Activated T-helper 1 cell treated with anti-CD3 and anti-CD28 coated beads, Interleukin-2, amount 50 U/mL, for 16 hours (primary cell): ENCODE data around the gene GNA12.

ENCODE experiments used
- DNase-seq, 2 donors: peaks; one replicate each; pipeline ENCODE4 v3.0.0-alpha.2; 2020; ENCODE audit warnings: low read depth in 1 of 2, low spot score in 1 of 2

The GNA12 gene, protein sequence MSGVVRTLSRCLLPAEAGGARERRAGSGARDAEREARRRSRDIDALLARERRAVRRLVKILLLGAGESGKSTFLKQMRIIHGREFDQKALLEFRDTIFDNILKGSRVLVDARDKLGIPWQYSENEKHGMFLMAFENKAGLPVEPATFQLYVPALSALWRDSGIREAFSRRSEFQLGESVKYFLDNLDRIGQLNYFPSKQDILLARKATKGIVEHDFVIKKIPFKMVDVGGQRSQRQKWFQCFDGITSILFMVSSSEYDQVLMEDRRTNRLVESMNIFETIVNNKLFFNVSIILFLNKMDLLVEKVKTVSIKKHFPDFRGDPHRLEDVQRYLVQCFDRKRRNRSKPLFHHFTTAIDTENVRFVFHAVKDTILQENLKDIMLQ

DNA sequence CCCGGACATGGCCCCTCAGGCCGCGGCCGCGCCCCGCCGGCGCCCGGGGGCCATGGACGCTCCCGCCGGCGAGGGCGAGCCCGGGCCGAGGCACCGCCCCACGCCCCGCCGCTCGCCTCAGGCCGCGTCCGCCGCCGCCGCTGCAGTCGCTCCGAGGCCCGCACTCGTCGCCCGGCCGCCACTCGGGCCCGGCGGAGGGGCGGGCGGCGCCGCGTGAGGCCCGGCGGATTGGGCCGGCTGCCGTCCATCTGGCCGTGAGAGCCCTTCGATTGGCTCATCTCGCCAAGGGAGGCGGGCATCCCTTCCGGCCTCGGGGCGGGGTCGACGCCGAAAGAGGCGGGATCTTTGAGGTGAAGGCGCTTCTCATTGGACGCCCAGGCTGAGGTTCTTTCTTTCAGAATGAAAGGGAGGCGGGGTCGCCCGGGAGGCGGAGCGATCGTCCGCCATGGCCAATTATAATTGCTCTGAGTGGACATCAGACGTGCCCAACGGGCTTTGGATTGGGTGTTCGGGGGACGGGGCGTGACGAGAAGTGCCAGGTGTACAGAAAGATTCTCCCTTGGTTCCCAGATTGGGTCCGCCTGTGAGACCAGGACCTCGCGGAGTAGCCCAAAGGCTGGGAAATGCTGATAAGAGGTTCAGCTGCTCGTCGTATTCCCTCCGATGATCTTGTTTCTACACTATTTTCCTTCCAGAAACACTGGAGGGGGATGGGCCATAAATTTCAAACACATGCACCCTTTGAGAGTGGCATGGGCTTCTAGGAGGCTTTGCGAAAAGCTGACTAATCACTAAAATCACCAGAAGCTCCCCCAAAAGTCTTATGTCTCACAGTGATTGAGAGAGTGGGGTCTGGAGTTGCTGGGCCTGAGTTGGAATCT is at the start of gene GNA12:
TSS of gene GNA12 (minus strand) at position 156 of the 881 bp plus-strand sequence. CDS start at position 9, 147 bp downstream.
- peak; percentile 96 to 97 for DNase-seq

DNA sequence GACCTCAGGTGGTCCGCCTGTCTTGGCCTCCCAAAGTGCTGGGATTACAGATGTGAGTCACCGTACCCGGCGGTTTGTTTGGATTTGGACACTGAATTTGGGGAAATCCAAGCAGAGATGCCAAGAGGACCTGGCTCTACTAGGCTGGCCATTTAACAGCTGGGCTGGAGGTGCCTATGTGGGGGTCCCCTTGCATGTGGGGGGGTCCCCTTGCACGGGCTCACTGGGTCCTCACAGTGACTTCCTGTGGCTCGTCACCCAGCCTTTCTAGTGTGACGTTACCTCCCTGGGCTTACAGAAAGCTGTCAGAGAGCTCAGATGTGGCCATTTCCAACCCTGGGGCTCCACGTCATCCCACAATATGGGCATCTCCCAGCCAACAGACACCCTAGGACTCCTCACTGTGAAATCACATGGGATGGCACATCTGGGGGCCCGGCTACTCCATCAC is 49.3 kb upstream of the GNA12 start:
- no peak for DNase-seq

DNA sequence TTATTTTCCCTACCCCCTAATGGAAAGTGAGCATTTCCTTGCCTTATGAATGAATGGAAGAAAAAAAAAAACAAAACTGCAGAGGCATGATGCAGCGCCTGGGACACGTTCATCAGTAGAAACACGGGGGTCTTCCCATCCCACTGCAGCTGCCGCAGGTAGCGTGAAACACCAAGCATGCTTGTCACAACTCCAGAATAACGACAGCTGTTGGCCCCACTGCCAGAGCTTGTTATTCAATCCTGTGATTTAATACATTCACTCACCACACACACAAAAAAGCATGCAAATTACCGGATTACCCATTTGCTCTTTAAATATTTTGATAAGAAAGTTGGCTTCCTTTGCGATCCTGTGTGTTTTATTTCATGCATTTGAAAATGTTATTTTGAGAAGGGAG is 48.4 kb upstream of the GNA12 start:
- no peak for DNase-seq

DNA sequence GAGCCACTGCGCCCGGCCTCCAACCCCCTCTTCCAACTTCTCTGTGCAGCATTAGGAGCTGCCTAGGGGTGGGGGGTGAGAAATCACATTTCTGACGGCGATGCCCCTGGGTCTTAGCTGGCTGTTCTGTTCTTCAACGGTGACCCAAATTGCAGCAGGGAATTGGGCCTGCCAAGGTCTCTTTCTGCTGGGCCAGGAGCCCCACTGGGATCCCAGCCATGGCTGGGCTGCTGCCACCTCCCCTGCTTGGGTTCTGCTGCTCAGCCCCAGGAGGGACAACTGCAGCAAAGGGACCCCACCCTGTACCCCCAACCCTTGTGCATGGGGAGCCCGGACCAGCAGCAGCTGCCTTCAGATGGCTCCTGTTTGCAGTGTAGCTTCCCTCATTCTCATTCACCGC is 43.7 kb upstream of the GNA12 start:
- no peak for DNase-seq

DNA sequence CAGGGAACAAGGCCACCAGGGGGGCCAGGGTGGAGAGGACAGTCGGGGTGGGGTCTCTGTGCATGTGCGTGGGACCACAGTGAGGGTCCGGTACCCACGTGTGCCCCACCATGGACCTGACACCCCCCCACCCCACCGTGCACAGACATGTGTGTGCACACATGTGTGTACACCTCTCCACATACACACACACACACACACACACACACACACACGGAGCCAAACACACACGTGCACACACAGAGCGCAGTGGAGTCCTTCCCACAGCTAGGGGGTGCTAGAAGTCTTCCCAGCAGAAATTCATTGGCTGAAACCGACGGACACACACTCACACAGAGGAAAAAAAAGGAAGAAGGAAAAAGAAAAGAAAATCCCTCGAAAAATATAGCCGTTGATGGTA is 42.8 kb upstream of the GNA12 start:
- peak in 1 of 2 donors; percentile 17 for DNase-seq

DNA sequence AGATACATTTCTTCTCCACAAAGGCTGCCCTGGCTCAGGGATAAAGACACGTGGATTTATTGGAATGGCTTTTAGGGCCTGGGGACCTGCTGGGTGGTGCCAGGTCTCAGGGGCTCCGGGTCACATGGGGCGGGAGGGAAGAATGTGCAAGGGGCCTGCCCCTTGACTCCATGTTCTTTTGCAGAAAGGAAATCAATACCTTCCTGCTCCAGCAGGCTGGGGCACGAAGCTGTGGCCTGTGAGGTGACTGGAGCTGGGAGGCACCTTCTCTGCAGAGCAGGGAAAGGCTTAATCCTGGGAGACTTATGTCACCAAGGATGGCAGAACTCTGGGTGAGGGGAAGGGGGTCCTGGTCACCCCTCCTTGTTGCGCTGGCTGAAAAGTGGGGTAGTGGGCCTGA is 42.3 kb upstream of the GNA12 start:
- no peak for DNase-seq

DNA sequence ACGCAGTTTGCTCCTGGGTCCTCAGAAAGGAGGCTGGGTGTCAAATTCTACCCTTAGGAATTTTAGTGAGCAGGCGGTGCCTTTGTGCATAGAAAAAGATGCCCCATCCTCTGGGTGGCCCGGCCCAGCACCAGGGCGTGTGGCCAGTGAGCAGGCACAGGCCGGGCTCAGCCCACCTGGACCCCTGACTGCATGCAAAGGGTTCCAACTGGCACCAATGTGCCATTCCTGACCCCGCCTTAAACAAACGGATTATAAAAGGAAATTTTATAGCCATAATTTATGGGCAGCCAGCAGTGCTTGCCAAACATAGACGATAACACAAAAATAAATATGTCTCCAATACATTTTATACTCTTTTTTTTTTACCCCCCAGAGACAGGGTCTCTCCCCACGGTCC is 40.1 kb upstream of the GNA12 start:
- DNase-seq = no peak

DNA sequence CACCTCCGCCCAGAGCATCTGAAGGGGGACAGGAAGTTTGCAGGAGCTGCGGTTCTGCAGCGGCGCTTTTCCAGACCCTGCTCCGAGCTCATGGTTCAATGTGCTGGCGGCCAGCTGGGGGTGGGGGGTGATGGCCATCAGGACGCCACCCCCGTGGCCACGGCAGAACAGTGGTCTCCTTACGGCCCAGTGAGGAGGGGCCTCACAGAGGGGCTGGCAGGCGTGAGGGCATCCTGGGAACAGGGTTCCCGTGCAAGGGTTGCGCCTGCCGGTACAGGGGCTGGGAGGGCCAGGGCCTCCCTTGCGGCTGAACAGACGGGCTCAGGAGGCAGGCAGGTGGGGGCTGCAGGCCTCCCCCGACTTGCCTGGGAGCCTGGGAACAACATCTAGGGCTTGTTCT is 39.0 kb upstream of the GNA12 start:
- no peak for DNase-seq

DNA sequence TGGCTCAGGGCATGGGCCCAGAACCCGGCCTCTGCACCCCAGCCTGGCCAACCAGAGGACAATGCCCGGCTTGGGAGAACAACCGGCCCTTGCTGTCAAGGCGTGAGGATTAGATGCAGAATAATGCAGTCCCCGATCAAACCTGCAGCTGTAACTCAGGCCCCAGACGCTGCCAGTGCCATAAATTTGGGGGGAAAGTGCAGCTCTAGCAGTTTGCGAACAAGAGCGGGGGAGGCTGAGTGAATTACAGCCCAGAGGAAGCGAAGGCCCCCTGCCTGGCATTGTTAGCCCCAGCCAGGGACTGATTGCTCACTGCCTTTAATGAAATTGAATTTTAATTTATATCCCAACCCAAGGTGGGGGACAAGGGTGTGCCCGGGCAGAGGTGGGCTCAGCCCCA is 38.0 kb upstream of the GNA12 start:
- no peak for DNase-seq

DNA sequence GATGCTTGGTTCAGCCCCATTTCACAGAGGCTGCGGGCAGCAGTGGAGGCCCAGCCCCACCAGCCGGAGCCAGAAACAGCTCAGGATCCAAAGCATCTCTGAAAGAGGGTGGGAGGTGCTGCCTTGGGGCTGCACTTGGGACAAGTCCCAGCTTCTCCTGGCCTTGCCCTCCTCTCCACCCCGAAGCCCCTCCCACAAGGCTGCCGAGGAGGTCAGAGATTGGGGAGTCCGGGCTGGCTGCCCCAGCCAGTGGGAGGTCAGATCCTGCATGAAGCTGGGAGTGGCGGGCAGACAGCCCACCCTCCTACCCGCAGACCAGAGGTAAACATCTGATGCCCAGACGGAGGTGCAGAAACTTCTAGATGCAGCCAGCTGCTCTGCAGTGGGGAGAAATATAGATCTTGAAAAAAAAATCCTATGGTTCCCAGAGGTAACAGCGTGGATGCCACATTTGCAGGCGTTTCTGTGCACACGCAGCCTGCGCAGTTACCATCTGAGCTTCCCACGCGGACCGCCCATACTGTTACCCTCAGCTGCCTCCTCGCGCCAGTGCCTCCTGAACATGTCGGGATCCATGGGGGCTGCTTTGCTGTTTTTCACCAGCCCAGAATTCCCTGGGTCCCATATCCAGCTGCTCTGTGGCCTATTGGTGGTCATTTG is 36.9 kb upstream of the GNA12 start:
- no peak for DNase-seq

DNA sequence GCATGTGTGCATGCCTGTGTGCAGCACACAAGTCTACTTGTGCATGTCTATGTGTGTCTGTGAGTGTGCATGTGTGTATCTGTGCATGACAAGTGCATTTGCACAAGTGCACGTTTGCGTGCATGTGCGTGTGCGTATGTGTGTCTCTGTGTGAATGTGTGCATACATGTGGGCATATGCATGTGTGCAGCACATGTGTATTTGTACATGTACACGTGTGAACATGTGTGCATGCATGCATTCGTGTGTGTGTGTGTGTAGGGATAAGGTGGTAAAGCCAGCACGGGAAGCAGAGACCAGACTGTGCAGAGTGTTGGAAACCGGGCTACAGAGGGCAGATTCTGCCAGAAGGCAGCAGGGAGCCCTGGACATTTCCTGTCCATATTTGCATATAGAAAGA is 35.9 kb upstream of the GNA12 start:
- DNase-seq = no peak

DNA sequence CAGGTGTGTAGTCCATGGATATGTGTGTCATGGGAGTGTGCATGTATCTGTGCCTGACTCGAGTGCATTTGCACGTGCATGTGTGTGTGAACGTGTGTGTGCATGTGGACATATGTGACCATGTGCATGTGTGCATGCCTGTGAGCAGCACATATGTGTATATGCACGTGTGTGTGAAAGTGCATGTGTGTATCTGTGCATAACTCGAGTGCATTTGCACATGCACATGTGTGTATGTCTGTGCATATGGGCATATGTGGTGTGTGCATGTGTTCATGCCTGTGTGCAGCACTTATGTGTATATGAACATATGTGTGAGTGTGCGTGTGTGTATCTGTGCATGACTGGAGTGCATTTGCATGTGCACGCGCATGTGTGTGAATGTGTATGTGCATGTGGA is 35.2 kb upstream of the GNA12 start:
- DNase-seq = no peak

DNA sequence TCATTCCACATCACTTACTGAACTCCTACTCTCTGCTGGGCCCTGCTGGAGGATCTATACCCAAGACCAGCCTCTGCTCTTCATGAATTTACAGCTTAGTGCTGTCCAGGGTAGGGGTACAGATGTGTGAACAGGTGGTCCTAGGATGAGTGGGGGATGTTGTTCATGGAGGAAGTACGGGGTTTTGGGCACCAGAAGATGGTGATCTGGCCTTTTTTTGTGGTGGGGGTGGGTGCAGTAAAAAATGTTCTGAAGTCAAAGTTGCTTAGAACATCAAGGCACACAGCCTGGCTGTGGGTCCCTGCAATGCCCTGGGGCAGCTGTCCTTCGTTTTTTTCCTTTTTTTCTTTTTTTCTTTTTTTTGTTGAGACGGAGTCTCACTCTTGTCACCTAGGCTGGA is 34.2 kb upstream of the GNA12 start:
- no peak for DNase-seq

DNA sequence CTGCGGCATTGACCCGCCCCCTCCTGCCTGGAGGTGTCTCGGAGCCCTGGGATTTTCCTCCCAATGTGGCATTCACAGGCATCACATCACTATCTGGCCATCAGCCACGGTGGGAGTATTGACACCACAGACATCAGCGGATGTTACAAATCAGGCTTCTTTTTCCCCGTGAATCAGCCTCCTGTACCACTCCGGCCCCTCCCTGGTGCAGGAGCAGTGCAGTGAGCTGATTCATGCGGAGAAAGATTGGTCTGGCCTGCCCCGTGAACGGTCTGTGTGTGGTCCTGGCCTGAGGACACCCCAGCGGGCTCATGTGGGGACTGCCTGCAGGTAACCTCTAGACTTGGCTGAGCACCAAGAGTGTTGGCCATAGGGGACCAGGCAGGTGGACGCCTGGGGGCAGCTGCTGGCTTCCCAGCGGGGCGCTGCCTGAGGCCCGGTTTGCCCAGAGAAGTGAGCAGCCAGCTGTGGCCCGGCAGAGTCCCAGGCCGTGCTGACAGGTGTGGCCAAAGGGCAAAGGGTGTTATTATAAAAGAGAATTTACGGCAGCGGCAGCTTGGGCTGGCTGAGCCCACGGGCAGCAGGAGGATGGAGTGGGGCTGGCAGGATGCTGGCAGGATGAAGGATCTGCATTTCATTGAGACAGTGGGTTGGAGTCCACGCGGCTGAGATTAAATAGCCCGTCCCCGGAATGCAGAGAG is 32.1 kb upstream of the GNA12 start:
- DNase-seq = no peak

DNA sequence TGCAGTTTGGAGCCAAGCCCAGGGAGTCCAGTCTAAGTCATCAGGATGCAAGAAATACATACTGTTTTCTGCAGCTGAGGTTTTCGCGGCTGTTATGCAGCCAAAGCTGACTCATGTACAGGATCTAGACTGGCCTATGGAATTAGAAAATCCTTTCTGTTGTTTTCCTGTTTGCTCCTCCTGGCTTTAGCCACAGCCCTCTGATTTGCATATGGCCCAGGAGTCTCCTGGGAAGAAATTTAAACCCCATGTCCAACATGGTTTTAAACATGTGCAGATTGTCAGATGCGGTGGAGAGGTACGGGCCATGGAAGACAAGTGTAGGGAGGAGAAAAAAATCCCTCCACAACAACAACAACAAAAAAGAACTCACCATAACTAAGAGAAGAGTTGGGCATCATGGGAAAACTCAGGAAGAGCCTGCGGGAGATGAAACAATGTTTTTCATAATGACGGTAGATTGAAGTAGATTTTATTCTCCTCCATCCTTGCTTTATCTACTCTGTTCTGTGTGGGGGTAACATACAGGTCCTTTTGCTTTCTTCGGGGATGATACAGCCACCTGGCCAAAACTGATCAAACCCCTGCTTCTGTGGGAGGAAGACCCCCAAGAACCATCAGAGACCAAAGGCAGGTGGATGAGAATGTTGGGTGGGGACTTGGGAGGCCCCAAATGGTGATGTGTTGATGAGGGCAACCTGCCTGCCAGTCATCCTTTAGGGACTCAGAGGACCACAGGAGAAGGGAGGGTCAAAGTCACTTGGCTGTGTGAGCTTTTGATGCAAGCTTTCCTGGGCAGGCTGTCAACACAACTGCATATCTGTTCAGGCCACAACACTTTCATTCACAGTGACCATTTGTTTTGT is 29.8 kb upstream of the GNA12 start:
- DNase-seq = no peak

DNA sequence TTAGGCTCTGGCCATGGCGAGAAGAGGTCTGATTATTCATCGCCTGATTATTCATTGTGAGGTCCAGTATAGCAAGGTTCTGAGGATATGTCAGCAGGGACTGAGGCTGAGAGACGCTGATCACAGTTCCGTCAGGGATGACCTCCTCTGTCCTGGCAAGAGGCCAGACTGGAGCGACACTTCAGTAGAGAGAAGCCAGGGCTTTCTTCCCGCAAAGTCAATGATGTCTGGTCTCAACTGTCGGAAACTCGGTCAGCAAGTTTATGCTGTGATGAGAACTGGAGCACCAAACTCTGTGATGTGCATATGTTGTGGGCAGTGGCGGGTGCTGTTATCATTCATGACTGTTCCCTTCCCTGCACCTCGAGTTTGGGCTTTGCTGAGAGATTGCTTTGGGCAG is 29.0 kb upstream of the GNA12 start:
- no peak for DNase-seq

DNA sequence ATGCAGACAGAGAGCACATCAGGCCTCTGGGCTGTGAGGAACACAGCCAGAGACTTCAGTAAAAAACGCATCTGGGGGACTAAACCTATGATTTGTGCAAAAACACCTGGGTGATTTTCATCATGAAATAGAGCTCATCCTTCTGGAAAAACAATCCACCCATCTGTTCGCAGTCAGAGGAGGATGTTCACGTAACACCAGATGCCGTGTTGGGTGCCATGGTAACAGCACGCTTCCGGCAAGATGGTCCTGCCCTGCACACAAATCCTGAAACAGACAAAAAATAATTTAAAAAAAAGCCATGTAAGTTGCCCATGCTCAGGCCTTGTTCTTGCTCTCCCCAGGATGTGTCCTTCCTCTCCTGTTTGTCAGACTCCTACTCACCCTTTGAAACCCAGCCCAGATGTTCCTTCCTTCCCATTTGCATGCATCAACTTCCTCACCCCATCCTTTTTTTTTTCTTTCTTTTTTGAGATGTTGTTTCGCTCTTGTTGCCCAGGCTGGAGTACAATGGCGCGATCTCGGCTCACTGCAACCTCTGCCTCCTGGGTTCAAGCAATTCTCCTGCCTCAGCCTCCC is 28.3 kb upstream of the GNA12 start:
- DNase-seq = no peak

DNA sequence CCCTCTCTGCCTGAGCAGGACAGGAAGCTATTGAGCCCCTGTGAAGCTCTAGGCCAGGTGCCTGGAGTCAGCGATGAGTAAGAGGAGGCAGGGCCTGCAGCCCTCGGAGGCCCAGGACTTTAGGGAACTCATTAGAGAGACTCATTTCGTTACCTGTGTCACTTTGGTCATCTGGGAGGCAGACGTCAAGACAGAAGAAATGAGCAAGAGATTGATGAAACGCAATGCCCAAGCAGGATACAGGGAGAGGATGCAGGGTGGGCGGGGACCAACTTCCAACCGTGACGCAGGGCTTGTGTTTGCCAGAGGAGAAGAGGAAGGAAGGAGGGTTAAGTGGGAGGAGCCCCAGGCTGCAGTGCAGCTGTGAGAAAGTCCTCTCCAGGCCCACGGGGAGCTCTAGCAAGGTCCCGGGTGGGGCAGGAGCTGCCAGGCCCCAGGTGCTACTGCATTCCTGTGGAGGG is 26.4 kb upstream of the GNA12 start:
- DNase-seq = no peak

DNA sequence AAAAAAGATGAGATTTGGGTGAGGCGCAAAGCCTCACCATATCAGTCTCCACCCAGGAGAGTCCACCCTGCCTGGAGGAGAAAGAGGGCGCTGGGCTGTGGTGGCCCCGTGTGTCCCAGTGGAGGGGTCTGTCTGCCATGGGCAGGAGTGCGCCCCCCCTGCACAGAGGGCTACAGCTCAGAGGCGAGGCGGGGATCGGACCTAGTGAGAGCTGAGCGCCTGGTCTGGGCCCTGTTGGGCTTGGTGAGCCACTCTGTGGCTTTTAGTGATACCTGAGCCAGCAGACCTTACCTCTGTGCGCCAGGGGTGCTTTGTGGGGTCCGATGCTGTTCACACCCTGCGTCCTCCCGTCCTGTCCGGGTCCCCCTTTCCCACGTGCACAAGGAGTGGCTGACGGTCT is 25.9 kb upstream of the GNA12 start:
- DNase-seq = no peak

DNA sequence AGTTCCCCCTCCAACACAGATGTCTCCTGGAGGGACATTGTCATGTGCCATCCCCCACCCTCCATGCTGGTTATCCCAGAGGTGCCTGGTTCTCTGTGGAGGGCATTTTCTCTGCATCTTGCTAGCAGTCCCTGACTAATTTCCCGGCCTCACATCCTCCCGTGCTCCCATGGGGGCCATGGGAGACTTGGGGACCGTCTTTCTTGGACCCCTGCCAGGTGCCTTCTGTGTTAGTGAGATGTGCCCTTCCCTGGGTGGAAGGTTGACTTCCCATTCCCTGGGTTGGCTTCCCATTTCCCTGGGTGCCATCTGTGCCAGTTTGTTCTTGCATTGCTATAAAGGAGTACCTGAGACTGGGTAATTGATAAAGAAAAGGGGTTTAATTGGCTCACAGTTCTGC is 22.5 kb upstream of the GNA12 start:
- no peak for DNase-seq
